SK-N-SH (cell line): ENCODE measurements around the gene ATP6V1G3. TPM values are rescaled to one million over a fixed set of nuclear protein-coding genes. Genes with fewer than 3 reads are reported as not detected.

ENCODE experiments used
- CTCF ChIA-PET: fragments of 300-600, 350-600 bp; formaldehyde crosslinking; extraction: SDS; loops from one replicate; lab custom pipeline; 2021; lab: Yijun Ruan, JAX
- POLR2A ChIA-PET: fragments of 350-600 bp; sonication (Branson Sonifier 250); formaldehyde crosslinking; extraction: SDS; loops from one replicate; lab custom pipeline; 2020; ENCODE audit warnings: antibody characterized with exemption, inconsistent platforms; lab: Yijun Ruan, JAX
- DNase-seq: peaks from one replicate; pipeline ENCODE4 v3.0.0; 2012
- H2AFZ ChIP-seq: fragments of 200-600 bp; sonication (generic); 2 replicates; pipeline ENCODE4 v1.8.1; 2016; ENCODE audit warnings: antibody characterized with exemption, mild to moderate bottlenecking, low read depth
- H3F3A ChIP-seq: fragments of 200-600 bp; sonication (generic); replicated peaks from 2 replicates; pipeline ENCODE3; 2016; ENCODE audit warnings: antibody characterized with exemption, mild to moderate bottlenecking; ENCODE audit not compliant: insufficient read depth
- H3K27ac ChIP-seq, 2 experiments: fragments of 200-500 bp in 1 of 2; fragments of 200-600 bp in 1 of 2; sonication (Bioruptor generic) in 1 of 2; sonication (generic), shearing (Covaris generic) in 1 of 2; 2 replicates each; pipeline versions ENCODE4 v1.5.1 to v1.6.1; 2014 to 2016; ENCODE audit warnings: low read depth in 2 of 2, inconsistent platforms in 1 of 2, low read length in 1 of 2, mild to moderate bottlenecking in 1 of 2, mixed read lengths in 1 of 2
- H3K27me3 ChIP-seq: fragments of 200-600 bp; sonication (generic), shearing (Covaris generic); 2 replicates; pipeline ENCODE4 v1.6.1; 2016; ENCODE audit warnings: mixed run types; ENCODE audit not compliant: insufficient read depth
- H3K36me3 ChIP-seq, 2 experiments: fragments of 200-500 bp in 1 of 2; fragments of 200-600 bp in 1 of 2; sonication (Bioruptor generic) in 1 of 2; sonication (generic) in 1 of 2; replicated peaks in 1 of 2; 2 replicates each; pipeline versions ENCODE3 to v1.5.1; 2014 to 2016; ENCODE audit warnings: low read length in 1 of 2, mild to moderate bottlenecking in 1 of 2; ENCODE audit not compliant: insufficient read depth in 2 of 2, control insufficient read depth in 1 of 2
- H3K4me1 ChIP-seq, 2 experiments: fragments of 200-500 bp in 1 of 2; fragments of 200-600 bp in 1 of 2; sonication (Bioruptor generic) in 1 of 2; sonication (generic), shearing (Covaris generic) in 1 of 2; 2 replicates each; pipeline versions ENCODE4 v1.5.1 to v1.6.1; 2014 to 2016; ENCODE audit warnings: low read depth in 1 of 2, low read length in 1 of 2, mixed run types in 1 of 2; ENCODE audit not compliant: insufficient read depth in 2 of 2, control insufficient read depth in 1 of 2
- H3K4me2 ChIP-seq: fragments of 200-600 bp; sonication (generic), shearing (Covaris generic); 2 replicates; pipeline ENCODE4 v1.6.1; 2017; ENCODE audit warnings: mixed run types
- H3K4me3 ChIP-seq, 2 experiments: fragments of 200-500 bp in 1 of 2; fragments of 200-600 bp in 1 of 2; sonication (Bioruptor generic) in 1 of 2; sonication (generic), shearing (Covaris generic) in 1 of 2; 2 replicates each; pipeline versions ENCODE4 v1.5.1 to v1.8.1; 2014 to 2016; ENCODE audit warnings: low read depth in 2 of 2, inconsistent platforms in 1 of 2, low read length in 1 of 2, mild to moderate bottlenecking in 1 of 2, mixed read lengths in 1 of 2, moderate library complexity in 1 of 2
- H3K79me2 ChIP-seq: fragments of 200-600 bp; sonication (generic); 2 replicates; pipeline ENCODE4 v1.8.1; 2017; ENCODE audit warnings: mild to moderate bottlenecking; ENCODE audit not compliant: insufficient read depth
- H3K9ac ChIP-seq: fragments of 200-600 bp; sonication (generic); 2 replicates; pipeline ENCODE4 v1.6.1; 2017; ENCODE audit warnings: mixed run types
- H3K9me2 ChIP-seq: fragments of 200-600 bp; sonication (generic); 2 replicates; pipeline ENCODE4 v1.6.1; 2017; ENCODE audit warnings: mixed run types
- H3K9me3 ChIP-seq: fragments of 200-600 bp; sonication (generic); 2 replicates; pipeline ENCODE4 v1.6.1; 2017; ENCODE audit warnings: mixed run types, mild to moderate bottlenecking, moderate library complexity
- H4K20me1 ChIP-seq: fragments of 200-600 bp; sonication (generic); 2 replicates; pipeline ENCODE4 v1.6.1; 2017; ENCODE audit warnings: mild to moderate bottlenecking, mixed run types; ENCODE audit not compliant: insufficient read depth
- ELF1 ChIP-seq: IDR thresholded peaks from 2 replicates; pipeline ENCODE4 v1.4.0; 2012
- EP300 ChIP-seq, 2 experiments: IDR thresholded peaks; 2 replicates each; pipeline versions ENCODE4 v1.4.0 to v1.6.1; 2012; ENCODE audit warnings: borderline replicate concordance in 1 of 2, low read depth in 1 of 2, low read length in 1 of 2
- FOXJ3 ChIP-seq: sonication (generic); formaldehyde crosslinking; IDR thresholded peaks from 2 replicates; pipeline ENCODE4 v1.5.1; 2020; ENCODE audit warnings: mild to moderate bottlenecking, missing genetic modification reagents
- MEF2A ChIP-seq: IDR thresholded peaks from 2 replicates; pipeline ENCODE4 v1.4.0; 2012; ENCODE audit warnings: low read depth, borderline replicate concordance
- NFIC ChIP-seq: IDR thresholded peaks from 2 replicates; pipeline ENCODE4 v1.4.0; 2012; ENCODE audit warnings: borderline replicate concordance
- REST ChIP-seq: IDR thresholded peaks from 2 replicates; pipeline ENCODE4 v1.6.1; 2012; ENCODE audit warnings: mild to moderate bottlenecking, low read depth, low read length, moderate library complexity
- SIN3A ChIP-seq: IDR thresholded peaks from 2 replicates; pipeline ENCODE4 v1.6.1; 2012; ENCODE audit warnings: low read depth, mild to moderate bottlenecking, low read length, moderate library complexity, borderline replicate concordance
- TCF12 ChIP-seq: IDR thresholded peaks from 2 replicates; pipeline ENCODE4 v1.4.0; 2012
- TEAD4 ChIP-seq: IDR thresholded peaks from 2 replicates; pipeline ENCODE4 v1.4.0; 2012; ENCODE audit warnings: mild to moderate bottlenecking, borderline replicate concordance; ENCODE audit not compliant: insufficient read depth
- WGBS: methylation state at CpG from one replicate; pipeline ENCODE4 v1.1.6; 2017; ENCODE audit warnings: low lambda C conversion rate; 5-methylcytosine and 5-hydroxymethylcytosine counted together
- polyA plus RNA-seq, 3 experiments: library from polyadenylated mRNA; depleted of rRNA; stranded (reverse); fragments of >200 nt; gene quantifications; 2 replicates each; pipeline ENCODE4 v1.2.3, GENCODE V29; 2012
- TF ChIP-seq, protein P1 (sequence below): IDR thresholded peaks from 2 replicates; pipeline ENCODE4; 2012

Gene ATP6V1G3, protein sequence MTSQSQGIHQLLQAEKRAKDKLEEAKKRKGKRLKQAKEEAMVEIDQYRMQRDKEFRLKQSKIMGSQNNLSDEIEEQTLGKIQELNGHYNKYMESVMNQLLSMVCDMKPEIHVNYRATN
- polyA plus RNA-seq (2012; rRNA removed) = not detected in 2 replicates
- 0.20 and 0.31 TPM in 2 replicates for polyA plus RNA-seq (2012; cell fraction: cytosol; rRNA removed)
- not detected in 2 replicates for polyA plus RNA-seq (2012; cell fraction: nucleus; rRNA removed)

GRCh38 chr1:198540580-198540979 lies at the start of gene ATP6V1G3:
TSS of gene ATP6V1G3 (minus strand) at chr1:198540680. CDS start at chr1:198540650, 30 bp downstream.
- WGBS = 71% methylated on average over 1 of the region's 1 CpG
- H3K79me2 ChIP-seq = no peaks in the 10 kb centered on the region
- H2AFZ ChIP-seq = no peak within 1 kb of the TSS
- TF ChIP-seq SIN3A (no peak), EP300 (IDR thresholded peaks at IDR 0.05; ENCODE audit: borderline replicate concordance in 1 of 2, low read depth in 1 of 2, low read length in 1 of 2) (no peak), MEF2A (no peak), FOXJ3 (no peak), TEAD4 (no peak), TCF12 (no peak), REST (no peak), NFIC (no peak)
- TF ChIP-seq, protein P1, sequence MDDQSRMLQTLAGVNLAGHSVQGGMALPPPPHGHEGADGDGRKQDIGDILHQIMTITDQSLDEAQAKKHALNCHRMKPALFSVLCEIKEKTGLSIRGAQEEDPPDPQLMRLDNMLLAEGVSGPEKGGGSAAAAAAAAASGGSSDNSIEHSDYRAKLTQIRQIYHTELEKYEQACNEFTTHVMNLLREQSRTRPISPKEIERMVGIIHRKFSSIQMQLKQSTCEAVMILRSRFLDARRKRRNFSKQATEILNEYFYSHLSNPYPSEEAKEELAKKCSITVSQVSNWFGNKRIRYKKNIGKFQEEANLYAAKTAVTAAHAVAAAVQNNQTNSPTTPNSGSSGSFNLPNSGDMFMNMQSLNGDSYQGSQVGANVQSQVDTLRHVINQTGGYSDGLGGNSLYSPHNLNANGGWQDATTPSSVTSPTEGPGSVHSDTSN = no peak
- H3K27ac ChIP-seq = no peak within 1 kb of the TSS
- no peak within 1 kb of the TSS for H3K9ac ChIP-seq
- no peak for DNase-seq
- peaks cover 0 to 9% of the 10 kb centered on the region in 2 experiments; a peak in 2 of 4 replicates for H3K4me1 ChIP-seq
- H3K9me3 ChIP-seq = no peaks in the 10 kb centered on the region
- POLR2A ChIA-PET = no interaction called here
- no peaks in the 10 kb centered on the region for H3F3A ChIP-seq
- CTCF ChIA-PET = no interaction called here
- H4K20me1 ChIP-seq = no peaks in the 10 kb centered on the region
- H3K36me3 ChIP-seq = no peaks in the 10 kb centered on the region
- no peak within 1 kb of the TSS for H3K4me3 ChIP-seq
- no peaks in the 10 kb centered on the region for H3K27me3 ChIP-seq
- H3K9me2 ChIP-seq = no peaks in the 10 kb centered on the region
- H3K4me2 ChIP-seq = no peak within 1 kb of the TSS

- Histone ChIP-seq H3K4me1 (no peaks in the 10 kb centered on the region), H3K9me3 (peaks cover 21% of the 10 kb centered on the region), H3K27ac (no peak overlapping the region), H3K27me3 (no peaks in the 10 kb centered on the region), H3K9ac (no peak overlapping the region), H2AFZ (no peak overlapping the region), H3F3A (no peaks in the 10 kb centered on the region), H3K4me2 (no peak overlapping the region), H3K4me3 (no peak overlapping the region), H4K20me1 (no peaks in the 10 kb centered on the region), H3K79me2 (no peaks in the 10 kb centered on the region), H3K9me2 (no peaks in the 10 kb centered on the region), H3K36me3 (peaks cover 0 to 2% of the 10 kb centered on the region in 2 experiments)
- CTCF ChIA-PET = no interaction called here
- TF ChIP-seq ELF1 = no peak
- no peak for TF ChIP-seq TEAD4
- no peak for DNase-seq
- POLR2A ChIA-PET = no interaction called here
Observed at GRCh38 chr1:198588845-198589244, 48.4 kb upstream of the ATP6V1G3 start.
